HG03135 (cell line): Measurements from ENCODE around the gene AMN.

Experiments used
- ATAC-seq: cut with Tn5 transposase; IDR thresholded peaks from one replicate; pipeline ENCODE4 v1.9.1; 2021; ENCODE audit warnings: mild to moderate bottlenecking, moderate library complexity; ENCODE audit not compliant: unreplicated experiment

AMN gene

DNA sequence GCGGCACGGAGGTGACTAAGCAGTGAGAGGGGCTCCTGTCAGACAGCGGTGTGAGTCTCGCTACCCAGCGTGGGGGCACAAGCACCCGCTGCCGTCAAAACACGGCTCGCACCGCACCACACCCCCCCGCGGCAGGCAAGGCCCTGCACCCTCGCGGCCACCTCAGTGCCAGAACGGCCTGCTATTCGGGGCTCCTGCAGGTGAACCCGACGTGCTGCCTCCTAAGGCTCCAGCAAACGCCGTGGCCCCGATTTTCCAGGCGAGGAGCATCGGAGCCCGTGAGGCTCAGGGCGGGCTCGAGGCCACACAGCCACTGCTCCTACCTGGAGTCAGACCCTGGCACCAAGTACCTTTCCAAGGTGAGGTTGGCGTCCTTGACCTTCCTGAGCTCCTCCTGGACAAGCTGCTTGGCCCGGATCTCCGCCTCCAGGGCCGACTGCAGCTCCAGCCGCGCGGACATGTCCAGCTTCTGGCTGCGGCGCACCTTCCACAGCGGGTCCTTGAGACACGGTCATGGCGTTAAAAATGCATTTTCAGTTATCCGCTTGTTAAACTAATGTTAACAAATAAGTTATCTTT, 41.8 kb downstream of the AMN start:
- ATAC-seq = no peak

DNA sequence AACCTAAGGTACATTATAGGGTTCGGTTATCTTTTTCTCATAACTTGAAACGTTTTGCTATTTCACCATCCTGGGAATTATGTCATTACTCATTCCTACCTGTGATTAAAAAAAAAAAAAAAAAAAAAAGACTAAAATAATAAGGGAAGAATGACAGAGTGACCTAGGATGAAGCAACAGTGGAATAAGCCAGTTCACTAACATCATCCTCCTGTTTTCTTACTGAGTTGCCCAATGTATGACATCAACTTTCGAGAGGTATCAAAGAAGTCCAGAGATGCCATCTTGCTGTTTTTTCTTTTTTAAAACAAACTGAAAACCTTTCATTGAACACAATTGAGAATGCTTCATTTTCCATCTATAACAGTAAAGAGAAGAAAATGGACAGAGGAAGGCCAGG, 42.8 kb downstream of the AMN start:
- ATAC-seq = no peak

DNA sequence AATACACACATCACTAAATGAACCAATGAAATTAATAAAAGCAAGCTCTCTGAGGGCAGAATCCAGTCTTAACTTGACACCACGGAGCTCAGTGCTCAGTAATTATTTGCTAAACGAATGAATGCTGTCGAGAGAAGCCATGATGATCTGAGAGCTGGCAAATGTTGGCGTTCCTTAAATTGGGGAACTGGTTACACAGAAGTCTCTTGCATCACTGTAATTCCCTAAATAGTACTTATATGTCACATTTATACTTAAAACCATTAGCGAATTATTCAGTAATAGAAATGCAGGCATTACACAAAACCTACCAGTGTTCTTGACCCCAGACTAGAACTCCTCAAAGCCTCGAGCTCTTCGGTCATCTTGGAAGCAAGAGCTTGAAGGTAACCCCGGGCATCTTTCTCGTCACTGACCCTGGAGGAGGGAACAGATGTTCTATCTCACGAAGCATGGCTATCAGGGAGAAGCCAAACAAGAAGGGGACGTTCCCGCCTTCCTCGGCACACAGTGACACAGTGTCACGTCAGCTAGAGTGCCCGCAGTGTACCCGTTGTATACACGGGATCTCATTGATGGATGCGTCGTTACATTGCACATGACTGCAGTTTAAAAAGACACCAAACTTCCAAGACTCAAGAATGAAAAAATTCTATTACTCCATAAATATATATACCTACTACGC, 43.6 kb downstream of the AMN start:
- ATAC-seq = no peak

DNA sequence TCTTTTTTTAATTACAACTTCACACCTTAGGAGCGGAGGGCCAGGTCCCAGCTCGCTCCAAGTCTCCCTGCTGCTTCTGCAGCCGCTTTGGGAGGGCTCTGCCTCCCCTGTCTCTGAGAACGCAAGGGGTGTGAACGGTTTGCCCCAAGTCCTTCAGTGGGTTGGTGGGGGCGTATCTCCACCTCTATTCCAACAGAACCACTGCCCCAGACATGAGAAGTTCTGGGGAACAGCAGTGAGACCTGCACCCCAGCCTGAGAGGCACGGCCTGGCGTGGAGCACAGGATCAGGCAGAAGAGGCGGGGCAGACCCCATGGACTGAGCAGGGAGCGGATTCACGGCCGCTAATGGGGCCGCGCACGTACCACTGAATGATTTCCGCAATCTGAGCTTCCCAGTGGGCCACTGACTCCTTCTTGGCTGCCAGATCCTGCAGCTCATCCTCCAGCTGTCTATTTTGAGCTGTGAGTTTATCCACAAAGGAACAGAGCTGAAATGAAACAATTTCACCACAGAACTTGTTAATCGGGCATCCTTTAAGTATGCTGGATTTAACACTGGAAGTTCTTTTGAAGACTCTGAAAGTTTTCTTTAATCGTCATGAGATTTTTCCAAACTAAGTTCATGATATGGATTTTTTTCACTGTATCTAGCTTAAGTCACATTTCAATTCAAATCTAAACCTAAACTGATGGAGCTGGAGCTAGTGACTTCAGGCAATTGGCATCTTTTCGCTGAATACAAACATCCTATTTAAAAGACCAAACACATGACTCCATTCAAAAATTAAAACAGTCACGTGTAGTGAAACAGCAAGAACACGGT, 44.4 kb downstream of the AMN start:
- no peak for ATAC-seq

DNA sequence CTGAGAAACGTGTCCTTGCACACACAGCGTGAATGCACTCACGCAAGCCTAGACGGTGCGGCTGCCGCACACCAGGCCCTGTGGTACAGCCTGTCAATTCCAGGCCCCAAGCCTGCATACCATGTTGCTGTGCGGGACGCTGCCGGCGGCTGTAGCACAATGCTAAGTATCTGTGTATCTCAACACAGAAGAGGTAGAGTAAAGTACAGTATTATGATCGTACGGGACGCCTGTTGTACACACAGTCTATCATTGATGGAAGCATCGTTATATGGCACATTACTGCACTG, 45.0 kb downstream of the AMN start:
- no peak for ATAC-seq

DNA sequence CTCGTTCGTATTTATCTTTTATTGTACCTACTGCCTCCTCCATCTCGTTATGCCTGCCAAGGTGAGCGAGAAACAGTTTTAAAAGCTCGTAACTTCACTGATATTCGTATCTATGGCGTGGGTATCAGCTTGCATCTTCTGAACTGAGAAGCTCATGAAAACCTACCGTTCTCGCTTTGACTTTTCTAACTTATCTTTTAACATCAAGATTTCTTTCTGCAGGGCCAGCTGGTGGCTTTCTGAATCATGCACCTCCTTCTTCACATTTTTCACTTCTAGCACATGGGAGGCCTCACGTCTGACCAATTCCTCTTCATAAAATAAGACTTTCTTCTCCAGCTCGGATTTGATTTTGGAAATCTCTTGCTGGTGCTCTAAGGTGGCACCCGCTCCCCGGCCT, 45.8 kb downstream of the AMN start:
- no peak for ATAC-seq

DNA sequence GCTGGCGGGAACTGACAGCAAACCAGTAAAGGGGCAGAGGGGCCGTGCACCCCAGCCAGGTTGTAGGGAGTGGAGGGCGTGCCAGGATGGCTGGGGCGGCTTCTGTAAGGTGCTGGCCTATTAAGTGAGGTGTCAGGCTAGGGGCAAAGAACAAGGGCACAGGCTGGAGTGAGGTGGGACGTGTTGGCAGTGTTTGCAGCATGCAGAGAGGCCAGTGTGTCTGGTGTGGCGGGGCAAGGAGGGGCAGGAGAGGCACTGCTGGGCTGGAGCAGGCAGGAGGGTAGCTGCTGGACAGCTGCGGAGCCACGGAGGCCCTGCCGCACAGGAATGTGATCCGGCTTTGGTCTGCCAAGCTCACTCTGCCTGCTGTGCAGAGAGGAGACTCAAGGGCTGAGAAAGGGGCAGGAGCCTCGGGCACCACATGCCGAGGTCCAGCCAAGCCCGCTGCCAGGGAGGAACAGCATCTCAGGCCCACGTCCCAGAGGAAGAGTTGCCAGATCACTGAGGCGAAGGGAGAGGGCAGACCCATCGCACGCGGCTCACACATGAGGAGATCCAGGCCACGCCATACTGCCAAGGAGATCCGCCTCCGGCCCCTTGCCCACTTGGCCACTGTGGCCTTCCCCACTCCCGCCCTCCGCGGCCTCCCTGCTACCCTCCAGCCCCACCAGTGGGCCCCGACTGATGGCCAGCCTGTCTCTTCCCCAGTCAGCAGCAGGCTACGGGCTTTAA, 46.8 kb downstream of the AMN start:
- no peak for ATAC-seq

DNA sequence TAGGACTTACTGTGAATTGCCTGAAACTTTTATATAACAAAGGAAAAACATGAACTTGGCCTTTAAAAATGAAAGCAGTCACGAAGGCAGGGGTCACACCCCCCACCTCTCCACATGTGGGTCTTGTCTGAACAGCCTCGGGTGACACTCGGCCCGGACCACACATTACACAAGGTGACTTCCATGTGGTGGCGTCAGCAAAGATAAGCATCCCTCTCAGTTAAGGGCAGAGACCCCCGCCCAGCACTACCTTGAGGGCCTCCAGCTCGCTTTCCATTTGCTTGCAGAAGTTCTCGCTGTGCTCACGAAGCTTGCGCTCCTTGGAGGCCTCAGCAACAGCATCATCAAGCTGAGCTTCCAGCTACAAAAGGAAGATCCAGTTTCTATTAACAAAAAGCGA, 47.4 kb downstream of the AMN start:
- no peak for ATAC-seq

DNA sequence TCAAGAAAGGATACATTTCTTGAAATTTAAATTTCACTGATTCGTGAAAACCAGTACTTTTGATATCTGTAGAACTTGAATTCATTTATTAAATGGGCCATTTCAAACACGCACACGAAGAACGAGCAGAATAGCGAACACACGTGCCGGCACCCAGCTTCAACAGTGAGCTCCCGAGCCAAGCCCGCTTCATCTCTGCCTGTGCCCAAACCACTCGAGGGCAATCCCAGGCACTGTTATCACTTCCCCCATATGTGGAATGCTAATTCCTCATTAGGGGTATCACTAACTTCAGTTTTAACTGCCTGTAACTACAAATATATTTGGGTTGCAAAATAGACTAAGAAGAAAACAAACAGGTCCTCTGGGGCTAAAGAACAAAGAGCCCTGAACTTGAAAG, 48.0 kb downstream of the AMN start:
- no peak for ATAC-seq

DNA sequence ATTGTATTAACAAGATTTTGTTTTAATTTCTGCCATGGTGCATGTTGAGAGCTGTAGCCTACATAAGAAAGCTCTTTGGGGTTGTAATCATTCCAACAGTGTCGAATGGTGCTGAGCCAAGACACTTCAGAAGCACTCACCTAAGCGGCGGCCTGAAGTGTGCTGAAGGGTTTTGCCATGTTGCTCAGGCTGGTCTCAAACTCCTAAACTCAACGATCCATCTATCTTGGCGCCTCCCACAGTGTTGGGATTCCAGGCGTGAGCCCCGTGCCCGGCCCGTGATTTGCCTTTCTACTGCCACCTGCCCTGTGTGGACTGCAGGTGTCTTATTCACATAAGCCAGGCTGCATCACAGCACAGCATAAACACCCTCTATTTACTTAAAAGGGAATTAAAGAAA, 48.9 kb downstream of the AMN start:
- no peak for ATAC-seq

DNA sequence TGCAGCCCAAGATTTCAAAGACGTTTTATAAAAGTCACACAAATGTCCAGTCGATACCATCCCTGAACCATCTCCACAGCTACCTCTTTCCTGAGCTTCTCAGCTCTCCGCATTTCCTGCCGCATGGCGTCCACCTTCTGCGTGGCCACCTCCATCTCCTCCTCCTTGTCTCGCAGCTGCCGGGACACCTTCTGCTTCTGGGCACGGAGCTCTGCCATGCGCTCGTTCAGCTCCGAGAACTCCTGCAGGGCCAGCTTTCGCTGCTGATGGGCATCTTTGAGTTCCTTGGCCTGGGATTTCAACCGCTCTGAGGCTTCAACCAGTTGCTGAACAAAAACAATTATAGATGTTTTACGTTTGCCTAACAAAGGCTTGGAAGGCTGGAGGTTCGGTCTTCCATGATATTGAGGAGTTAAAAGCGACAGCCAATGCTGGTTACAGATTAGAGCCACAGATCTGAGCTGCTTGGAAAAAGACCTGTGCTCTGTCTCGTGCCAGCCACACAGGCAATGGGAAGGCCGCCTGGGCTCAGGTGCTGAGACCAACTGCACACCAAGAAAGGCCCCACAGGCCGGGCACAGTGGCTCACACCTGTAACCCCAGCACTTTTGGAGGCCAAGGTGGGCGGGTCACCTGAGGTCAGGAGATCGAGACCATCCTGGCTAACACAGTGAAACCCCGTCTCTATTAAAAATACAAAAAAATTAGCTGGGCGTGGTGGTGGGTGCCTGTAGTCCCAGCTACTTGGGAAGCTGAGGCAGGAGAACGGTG, 49.6 kb downstream of the AMN start:
- no peak for ATAC-seq

DNA sequence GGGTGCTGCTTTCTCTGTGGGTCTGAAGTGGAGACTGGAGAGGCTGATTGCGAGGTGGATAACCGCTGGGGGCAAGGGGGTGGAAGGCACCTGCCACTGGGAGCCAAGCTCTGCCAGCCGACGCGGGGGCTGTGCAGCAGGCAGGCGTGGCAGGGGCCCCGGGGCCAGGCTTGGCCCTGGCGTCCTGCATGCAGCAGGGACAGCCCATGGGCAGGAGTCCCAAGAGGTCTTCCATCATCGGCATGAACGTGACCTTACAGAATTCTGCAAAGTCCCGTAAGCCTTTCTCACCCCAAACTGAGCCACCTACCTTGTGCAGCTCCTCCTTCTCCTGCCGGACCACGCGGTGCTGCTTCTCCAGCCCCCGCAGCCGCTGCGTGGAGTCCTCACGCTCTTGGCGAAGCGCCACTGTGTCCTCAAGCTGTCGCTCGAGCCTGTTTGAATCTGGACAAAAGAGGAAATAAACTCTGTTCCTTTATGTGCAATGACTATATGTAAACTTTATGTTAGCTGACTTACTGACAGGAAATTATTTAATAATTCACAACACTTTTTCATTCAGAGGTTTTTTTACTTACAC, 51.3 kb downstream of the AMN start:
- no peak for ATAC-seq

DNA sequence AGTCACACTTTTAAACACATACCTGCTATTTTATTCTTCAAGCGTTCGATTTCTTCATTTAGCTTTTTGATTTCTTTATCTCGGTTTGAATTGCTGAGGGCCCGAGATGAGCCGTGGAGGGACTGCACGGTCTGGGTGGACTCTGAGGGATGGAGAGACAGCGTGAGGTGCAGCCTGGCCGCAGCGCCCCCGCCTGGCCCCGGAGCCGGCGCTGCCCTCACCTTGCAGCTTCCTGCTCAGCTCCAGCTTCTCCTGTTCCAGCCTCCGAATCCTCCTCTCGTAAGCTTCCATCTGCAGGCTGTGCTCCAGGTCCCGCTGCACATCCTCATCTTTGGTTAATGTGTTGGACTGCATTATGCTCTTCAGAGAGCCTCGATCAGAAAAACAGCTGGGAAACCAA, 53.2 kb downstream of the AMN start:
- no peak for ATAC-seq

DNA sequence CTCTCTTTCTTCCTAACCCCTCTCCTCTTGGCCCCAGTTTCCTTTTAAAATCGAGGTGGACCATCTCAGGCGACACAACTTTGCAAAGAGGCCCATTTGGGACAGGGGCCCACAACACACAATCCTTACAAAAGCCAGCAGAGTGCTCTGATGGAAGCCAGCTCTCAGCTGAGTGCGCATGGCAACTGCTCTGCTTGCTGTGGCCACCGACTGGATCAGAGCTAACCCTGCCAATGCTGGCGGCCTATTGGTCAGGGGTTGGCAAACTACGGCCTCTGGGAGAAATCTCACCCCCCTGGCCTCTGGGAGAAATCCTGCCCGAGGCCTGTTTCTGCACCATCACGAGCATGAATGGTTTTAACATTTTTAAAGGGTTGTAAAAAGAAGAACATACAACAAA, 55.0 kb downstream of the AMN start:
- ATAC-seq = no peak

DNA sequence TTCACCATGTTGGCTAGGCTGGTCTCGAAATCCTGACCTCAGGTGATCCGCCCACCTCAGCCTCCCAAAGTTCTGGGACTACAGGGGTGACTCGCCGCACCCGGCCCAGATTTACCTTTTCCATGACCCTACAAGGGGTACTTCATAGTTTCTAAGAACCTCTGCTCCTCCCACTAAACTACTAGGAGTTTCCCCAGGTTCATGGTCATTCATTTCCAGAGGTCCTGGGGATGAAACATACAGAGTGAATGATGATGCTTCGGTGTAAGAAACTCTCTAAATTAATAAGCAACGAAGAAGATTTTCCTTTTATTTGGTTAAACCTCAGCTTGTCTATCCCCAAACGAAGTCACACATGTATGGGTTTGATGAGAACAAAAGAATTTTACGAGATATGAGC, 56.9 kb downstream of the AMN start:
- no peak for ATAC-seq

DNA sequence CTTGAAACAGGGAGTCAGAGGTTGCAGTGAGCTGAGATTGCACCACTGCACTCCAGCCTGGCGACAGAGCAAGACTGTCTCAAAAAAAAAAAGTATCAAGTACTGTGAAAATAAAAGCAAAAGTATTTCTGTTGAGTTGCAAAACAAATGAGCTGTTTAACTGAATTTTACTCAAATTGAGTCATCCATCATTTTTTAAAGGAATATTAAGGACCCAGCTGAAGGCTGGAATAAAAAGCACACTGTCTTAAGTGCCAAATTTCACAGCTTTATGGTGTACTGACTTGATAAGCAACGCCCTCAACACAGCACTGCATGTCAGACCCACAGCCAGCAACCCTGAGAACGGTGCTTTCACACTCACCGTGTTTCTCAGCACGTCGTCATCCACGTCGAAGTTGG, 57.9 kb downstream of the AMN start:
- ATAC-seq = no peak
